ENCODE results near the gene SPACA4. TPM values are rescaled to one million over a fixed set of nuclear protein-coding genes. Genes with fewer than 3 reads are reported as not detected.

The SPACA4 gene
- total and polyA plus RNA-seq, 9 of the 15 experiments (the other 6 are each of a cell fraction or from before 2014, with no cell fraction given): not detected

- ChIA-PET CTCF (ENCODE audit: low intra/inter-chr PET ratio) (interaction anchor here (0.7 kb wide), 1 partner anchor 92 kb away, joined by 3 read pairs; no protein-coding TSS in a partner anchor), POLR2A (no interaction called here)
- ATAC-seq (no peak), DNase-seq (ENCODE audit: extremely low read depth in 1 of 4, low spot score in 3 of 4) (no peak), FAIRE-seq (no peak)
- Histone ChIP-seq H3K27ac (ENCODE audit: extremely low read depth, low read depth, low read length) (no peak overlapping the region), H3K9me1 (ENCODE audit: control insufficient read depth, insufficient read depth, low read length) (peaks cover 2% of the 10 kb centered on the region), H4K20me1 (replicated peaks; ENCODE audit: control insufficient read depth, insufficient read depth, low read length) (0 out of 2 replicates have a peak, but pooled peaks cover 2% of the 10 kb centered on the region), H3K27me3 (ENCODE audit: control insufficient read depth in 2 of 2, insufficient read depth in 2 of 2, low read length in 2 of 2) (peaks cover 0 to 7% of the 10 kb centered on the region in 2 experiments; a peak in 2 of 5 replicates), H3K79me2 (ENCODE audit: control insufficient read depth, insufficient read depth, low read length) (no peaks in the 10 kb centered on the region), H3K9ac (ENCODE audit: insufficient read depth in 1 of 2, low read depth in 2 of 2, low read length in 2 of 2) (0 out of 4 replicates have a peak overlapping the region, but pooled peaks of 1 of the 2 experiments have one; percentile 35), H3K9me3 (replicated peaks; ENCODE audit: control insufficient read depth, insufficient read depth, low read depth, low read length) (no peaks in the 10 kb centered on the region), H3K4me2 (ENCODE audit: insufficient read depth, low read length) (no peak overlapping the region), H3K36me3 (ENCODE audit: control insufficient read depth, insufficient read depth, low read length) (no peaks in the 10 kb centered on the region), H3K4me1 (replicated peaks in 1 of 2; ENCODE audit: control insufficient read depth in 2 of 2, insufficient read depth in 2 of 2, low read length in 2 of 2) (peaks cover 0 to 29% of the 10 kb centered on the region in 2 experiments; a peak in 2 of 5 replicates), H2AFZ (ENCODE audit: low read depth, low read length) (0 out of 2 replicates have a peak overlapping the region, but pooled peaks have one; percentile 40), H3K4me3 (no peak overlapping the region)
- WGBS (ENCODE audit: insufficient coverage, low coverage, missing lambda C conversion rate): 56% methylated on average over 37 of the region's 39 CpGs
- BruUV-seq (replicated peaks): no TSS peak
- intact Hi-C loops (cut with micrococcal nuclease): no loop called here
- no peak for TF ChIP-seq CAMTA2 (CRISPR knock-in tag; conservative IDR thresholded peaks at IDR 0.05)
- peak; percentile 45 for TF ChIP-seq RBM25 (IDR thresholded peaks at IDR 0.05; ENCODE audit: low read depth, low read length, severe bottlenecking)
- TF ChIP-seq ZBTB33 (CRISPR knock-in tag; IDR thresholded peaks at IDR 0.05): peak; percentile 60; the same call in 1 of the 2 replicates
- peak; percentile 26; the same call in 1 of the 2 replicates for TF ChIP-seq BCOR (IDR thresholded peaks at IDR 0.05)
- TF ChIP-seq TFAP4 (CRISPR knock-in tag; IDR thresholded peaks at IDR 0.05; ENCODE audit: borderline replicate concordance): peak; percentile 9; the same call in 1 of the 2 replicates
- 0 out of 2 replicates have a peak, but pooled peaks have one; percentile 30 for TF ChIP-seq MAX (CRISPR knock-in tag; IDR thresholded peaks at IDR 0.05)
- TF ChIP-seq KDM1A (IDR thresholded peaks at IDR 0.05): 0 out of 4 replicates have a peak, but pooled peaks of 1 of the 2 experiments have one; percentile 10
- TF ChIP-seq HNRNPLL (IDR thresholded peaks at IDR 0.05; ENCODE audit: low read depth, low read length, poor library complexity, severe bottlenecking): no peak
- peak; percentile 38; the same call in 1 of the 2 replicates for TF ChIP-seq ZNF384 (IDR thresholded peaks at IDR 0.05; ENCODE audit: low read depth, low read length)
- TF ChIP-seq ZFP36 (IDR thresholded peaks at IDR 0.05; ENCODE audit: low read depth, low read length, partially characterized antibody): peak; percentile 63
- in situ Hi-C loops (cut with MboI): loop anchor here (25.0 kb wide), 1 partner anchor 1515 kb away; no protein-coding TSS in a partner anchor
These were observed 9.7 kb upstream of the SPACA4 start for GRCh38 chr19:48596679-48597465.
